HG02678 (cell line): ENCODE data around the gene CLNS1A.
"Not testable (repeated sequence)": the region's sequence is repeated elsewhere in the genome, so short reads cannot be mapped to it uniquely, and the experiment has no call there.

Source experiments
- ATAC-seq: cut with Tn5 transposase; IDR thresholded peaks from one replicate; pipeline ENCODE4 v1.9.1; 2021; ENCODE audit warnings: mild to moderate bottlenecking, moderate library complexity; ENCODE audit not compliant: unreplicated experiment

CLNS1A gene

GRCh38 chr11:77619576-77620198 is 17.9 kb downstream of the CLNS1A start:
- no peak for ATAC-seq

DNA sequence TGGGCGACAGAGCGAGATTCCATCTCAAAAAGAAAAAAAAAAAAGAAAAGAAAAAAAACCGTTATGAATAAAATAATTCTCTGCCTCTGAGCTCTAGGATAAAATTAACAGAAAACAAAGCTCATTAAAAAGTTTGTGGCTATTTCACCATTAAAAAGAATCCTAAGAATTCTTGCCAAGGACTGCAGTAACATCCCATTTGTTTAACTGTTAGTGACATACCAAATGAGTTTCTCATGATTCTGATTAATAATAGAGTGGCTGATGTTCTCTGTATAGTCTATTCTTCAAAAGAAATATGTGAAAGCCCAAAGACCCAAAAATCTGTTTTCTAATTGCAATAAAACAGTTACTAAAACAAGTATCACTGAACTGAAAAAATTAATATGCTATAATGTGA is 19.7 kb downstream of the CLNS1A start:
- no peak for ATAC-seq

GRCh38 chr11:77611921-77612320 is 25.7 kb downstream of the CLNS1A start:
- no peak for ATAC-seq

GRCh38 chr11:77609234-77609633 is 28.4 kb downstream of the CLNS1A start:
- no peak for ATAC-seq

- no peak for ATAC-seq
Measured at GRCh38 chr11:77604281-77604680, 33.3 kb downstream of the CLNS1A start.

GRCh38 chr11:77602381-77603088 is 35.1 kb downstream of the CLNS1A start:
- ATAC-seq, result no peak

DNA sequence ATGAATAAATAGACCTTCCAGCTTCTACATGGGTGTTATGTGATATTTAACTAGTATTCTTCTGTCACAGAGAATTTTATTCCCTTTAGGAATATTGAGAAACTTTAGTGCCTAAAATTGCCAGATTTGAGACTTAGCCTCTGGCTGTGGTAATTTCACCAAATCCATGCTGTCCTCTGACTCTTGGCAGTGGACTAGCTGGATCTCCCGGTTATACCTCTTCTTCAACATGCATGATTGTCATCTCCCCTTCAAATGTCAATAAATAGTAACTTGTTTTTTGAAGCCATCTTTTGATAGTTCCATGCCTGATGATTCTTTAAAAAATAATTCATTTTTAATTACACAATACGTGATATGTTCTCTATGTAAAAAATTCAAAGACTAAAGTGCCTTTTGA is 39.4 kb downstream of the CLNS1A start:
- ATAC-seq, result no peak

DNA sequence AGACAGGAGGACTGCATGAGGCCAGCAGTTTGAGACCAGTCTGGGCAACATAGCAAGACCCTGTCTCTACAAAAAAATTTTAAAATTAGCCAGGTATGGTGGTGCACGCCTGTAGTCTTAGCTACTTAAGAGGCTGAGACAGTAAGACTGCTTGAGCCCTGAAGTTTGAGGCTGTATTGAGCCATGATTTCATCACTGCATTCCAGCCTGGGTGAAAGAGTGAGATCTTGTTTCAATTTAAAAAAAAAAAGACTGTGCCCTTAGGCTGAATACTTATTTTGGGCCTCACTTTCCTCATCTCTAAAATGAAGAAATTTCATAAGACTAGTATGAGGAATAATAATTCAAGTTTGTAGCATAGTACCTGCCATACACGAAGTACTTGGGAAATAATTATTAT is 41.0 kb downstream of the CLNS1A start:
- ATAC-seq, result no peak

GRCh38 chr11:77593883-77594282 is 43.7 kb downstream of the CLNS1A start:
- no peak for ATAC-seq

DNA sequence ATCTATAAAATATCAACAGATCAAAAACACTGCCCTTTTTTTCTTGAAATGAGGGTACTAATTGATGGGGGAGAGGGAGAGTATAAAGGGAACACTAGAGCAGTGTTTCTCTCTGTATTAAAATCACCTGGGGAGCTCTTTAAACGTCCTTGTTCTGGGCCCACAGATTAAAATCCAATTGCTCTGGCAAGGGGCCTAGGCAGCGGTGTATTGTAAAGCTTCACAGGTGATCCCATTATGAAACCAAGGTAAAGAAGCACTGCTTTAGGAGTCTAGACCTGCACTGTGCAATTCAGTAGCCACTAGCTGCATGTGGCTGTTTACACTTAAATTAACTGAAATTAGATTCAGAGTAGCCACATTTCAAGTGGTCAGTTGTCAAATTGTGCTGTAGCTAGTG is 44.9 kb downstream of the CLNS1A start:
- no peak for ATAC-seq

DNA sequence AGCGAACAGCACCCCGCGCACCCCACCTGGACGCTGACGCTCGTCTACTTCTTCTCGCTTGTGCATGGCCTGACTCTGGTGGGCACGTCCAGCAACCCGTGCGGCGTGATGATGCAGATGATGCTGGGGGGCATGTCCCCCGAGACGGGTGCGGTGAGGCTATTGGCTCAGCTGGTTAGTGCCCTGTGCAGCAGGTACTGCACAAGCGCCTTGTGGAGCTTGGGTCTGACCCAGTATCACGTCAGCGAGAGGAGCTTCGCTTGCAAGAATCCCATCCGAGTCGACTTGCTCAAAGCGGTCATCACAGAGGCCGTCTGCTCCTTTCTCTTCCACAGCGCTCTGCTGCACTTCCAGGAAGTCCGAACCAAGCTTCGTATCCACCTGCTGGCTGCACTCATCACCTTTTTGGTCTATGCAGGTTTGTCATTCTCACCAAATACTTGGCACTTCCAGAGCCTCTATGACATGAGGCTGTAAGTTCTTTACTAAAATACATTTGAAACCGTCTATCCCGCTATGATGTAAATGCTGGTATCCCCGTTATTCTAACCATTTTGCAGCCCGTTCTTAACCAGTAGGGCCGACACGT is 47.3 kb downstream of the CLNS1A start:
- ATAC-seq, result no peak

GRCh38 chr11:77589521-77590193 is 47.9 kb downstream of the CLNS1A start, which contains the start of gene AQP11:
Gene AQP11 (plus strand): TSS chr11:77589953. CDS start chr11:77589993, 40 bp downstream.
- peak; percentile 86 for ATAC-seq

DNA sequence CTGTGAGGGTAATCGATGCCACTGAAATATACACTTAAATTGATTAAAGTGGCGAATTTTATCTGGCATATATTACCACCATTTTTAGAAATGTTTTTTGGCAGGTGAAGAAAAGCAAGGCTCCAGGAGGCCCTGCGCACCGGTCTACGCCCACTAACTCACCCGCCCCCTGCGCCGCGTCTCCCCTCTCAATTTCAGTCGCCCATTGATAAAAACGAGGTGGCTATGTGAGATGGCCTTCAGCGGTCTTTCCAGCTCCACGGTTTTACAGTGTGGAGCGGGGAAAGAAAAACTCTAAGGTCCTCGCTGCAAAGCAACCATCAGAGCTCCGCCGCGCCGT is 48.4 kb downstream of the CLNS1A start:
- no peak for ATAC-seq

DNA sequence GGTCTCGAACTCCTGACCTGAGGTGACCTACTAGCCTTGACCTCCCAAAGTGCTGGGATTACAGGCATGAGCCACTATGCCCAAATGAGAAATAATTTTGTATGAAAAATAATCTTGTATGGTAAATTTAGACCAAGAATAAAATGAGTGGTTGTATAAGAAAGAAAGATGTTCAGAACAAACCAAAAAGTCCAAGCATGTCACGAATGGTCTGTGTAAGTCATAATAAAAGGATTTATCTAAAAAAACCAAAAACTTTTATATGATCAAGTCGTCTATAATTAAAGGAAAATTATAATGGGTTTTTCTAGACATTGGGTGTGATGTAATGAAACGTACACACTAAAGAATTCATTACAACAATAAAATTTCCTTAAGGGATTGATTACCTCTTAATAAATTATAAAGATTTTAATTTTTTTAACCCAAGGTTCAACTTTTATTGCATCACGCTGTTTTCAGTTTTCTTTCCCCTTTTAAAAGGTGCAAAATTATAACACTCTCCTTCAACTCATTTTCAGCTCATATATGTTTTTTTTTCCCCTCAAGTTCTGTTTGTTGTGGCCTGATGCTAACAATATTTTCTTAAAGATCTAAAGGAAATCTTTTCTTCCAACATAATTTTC is 56.8 kb downstream of the CLNS1A start:
- ATAC-seq, result no peak

GRCh38 chr11:77575428-77575827 is 62.2 kb downstream of the CLNS1A start:
- ATAC-seq, result not testable (repeated sequence)

- ATAC-seq, result not testable (repeated sequence)
Measured at GRCh38 chr11:77570896-77571295, 66.7 kb downstream of the CLNS1A start.

GRCh38 chr11:77569676-77570070 is 67.9 kb downstream of the CLNS1A start:
- no peak for ATAC-seq

DNA sequence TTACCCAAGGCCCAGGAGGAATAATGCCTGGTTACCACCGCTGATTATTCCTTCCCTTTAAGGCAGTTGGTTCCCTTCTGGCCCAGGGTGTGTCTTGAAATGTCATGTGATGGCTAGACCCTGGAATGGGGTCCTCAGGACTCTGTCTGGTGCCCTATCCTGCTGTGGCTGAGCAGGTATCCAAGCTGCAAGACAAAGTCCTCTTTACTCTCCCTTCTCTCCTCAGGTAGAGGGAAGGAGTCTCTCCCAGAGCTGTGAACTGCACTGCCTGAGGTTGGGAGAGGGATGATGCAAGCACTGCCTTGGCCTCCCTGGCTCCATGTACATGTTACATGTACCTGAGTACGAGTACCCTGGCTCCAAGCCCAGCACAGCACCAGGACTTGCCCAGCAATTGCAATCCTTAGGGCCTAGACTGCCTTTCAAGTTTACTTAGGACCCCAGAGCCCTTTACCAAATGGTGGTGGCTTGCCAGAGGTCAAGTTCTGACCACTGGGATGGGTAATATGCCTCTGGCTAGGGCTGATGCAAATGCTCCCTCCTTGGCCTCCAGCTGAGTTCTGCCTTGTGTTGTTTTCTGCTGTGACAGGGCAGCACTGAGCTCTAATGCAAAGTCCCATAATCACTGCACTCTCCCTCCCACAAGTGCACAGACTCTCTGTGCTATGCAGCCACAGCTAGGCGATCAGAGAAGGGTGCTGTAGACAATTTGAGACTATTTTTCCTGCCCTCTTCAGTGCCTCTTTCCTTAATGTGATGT is 68.5 kb downstream of the CLNS1A start:
- ATAC-seq, result no peak

GRCh38 chr11:77568306-77568705 is 69.3 kb downstream of the CLNS1A start:
- no peak for ATAC-seq
